Activated T-cell treated with anti-CD3 and anti-CD28 coated beads for 24 hours (primary cell): ENCODE results near the gene CEP41.
A peak's percentile ranks its signal among the peaks of the same experiment; 100 is the strongest.

Experiments used
- DNase-seq: peaks from one replicate; pipeline ENCODE4 v3.0.0-alpha.2; 2020; ENCODE audit warnings: low read depth

CEP41 gene

DNA sequence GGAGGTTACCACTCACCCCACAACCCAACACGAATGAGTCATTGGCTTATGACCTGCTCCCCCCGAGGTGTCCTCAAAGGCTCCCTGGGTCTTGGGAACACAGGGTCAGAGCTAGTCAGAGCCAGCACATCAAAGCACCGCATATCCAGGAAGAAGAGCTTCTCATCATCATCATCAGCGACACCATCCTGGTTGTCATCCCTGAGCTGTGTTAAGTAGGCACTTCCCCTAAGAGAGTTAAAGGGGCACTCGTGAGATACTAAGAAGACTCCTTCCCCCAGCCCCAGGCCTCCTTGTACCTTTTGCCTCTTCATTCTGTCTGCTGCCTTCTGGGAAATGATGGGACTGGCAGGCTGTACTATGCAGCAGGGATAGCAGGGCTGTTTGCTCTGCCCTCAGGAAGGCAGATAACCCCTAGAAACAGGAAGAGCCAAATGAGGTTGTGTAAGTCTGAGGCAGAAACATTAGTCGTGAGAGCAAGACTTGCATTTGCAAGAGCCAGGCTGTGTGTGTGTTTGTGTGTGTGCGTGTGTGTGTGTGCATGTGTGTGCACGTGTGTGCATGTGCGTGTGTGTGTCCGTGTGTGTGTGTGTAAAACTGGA is 71.6 kb downstream of the CEP41 start:
- no peak for DNase-seq

DNA sequence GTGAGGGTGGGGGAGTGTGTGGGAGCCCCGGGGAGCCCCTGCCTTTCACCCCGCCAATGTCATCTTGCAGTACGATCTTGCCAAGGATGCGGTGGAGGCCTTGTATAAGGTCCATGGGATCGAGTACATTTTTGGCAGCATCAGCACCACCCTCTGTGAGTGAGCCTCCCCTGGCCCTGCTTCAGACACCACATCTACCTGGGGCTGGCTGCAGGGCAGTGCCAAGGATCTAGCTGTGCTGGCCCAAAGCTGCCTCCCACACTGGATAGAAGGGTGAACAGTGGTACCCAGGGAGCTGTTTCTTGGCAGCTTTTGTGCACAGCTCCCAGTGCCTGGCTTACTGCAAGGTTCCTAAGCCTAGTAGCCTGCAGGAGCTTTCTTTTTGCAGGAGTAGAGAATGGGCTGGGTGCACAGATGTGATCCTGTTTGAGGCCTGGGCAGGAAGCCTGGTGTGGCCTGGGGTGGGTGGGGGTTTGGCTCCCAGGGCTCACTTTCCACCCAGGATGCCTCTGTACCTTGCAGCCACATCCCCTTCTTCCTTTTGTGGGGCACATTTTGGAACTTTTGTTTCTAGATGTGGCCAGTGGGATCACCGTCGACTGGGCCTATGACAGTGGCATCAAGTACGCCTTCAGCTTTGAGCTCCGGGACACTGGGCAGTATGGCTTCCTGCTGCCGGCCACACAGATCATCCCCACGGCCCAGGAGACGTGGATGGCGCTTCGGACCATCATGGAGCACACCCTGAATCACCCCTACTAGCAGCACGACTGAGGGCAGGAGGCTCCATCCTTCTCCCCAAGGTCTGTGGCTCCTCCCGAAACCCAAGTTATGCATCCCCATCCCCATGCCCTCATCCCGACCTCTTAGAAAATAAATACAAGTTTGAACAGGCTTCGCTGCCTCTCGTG is 72.7 kb downstream of the CEP41 start:
- no peak for DNase-seq

DNA sequence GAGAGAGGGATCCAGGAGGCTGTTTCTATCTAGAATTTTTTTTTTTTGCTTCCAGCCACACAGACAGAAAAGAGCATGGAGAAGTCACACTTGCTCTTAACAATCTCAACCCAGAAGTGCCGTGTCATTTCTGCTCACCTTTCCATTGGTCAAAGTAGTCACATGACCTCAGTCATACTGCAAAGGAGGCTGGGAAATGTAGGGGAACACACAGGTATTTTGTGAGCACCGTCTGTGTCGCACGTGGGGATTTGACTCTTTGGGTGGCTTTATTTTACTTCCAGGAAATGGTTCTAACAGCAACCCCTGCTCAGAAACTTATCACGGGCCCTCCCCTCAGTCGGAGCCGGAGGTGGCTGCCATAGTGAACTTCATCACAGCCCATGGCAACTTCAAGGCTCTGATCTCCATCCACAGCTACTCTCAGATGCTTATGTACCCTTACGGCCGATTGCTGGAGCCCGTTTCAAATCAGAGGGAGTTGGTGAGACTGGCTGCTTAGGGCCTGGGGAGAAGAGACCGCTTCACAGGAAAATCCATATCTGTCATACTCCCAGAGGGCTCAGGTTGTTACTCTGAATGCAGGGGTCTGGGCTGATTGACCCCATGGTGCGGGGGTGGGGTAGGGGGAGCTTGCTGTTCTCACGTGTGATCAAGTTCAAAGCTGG is 73.6 kb downstream of the CEP41 start:
- peak; percentile 11 for DNase-seq

DNA sequence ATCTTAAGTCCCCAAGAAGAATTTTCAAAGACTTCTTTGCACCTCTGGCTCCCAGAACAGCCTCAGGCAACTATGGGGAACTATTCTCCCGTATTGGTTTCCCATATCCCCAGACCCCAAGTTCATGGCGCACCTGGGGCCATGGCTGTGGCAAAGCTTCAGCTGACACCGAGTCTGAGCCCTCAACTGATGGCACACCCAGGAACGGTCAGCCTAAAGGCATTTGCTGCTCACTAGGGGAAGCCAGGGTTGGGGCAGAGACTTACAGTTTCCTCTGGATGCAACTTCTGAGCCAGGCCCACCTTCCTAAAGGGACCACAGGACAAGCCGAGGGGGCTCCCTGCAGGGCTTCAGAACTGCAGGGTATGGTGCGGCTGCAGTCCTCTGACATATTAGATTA is 74.3 kb downstream of the CEP41 start:
- no peak for DNase-seq

DNA sequence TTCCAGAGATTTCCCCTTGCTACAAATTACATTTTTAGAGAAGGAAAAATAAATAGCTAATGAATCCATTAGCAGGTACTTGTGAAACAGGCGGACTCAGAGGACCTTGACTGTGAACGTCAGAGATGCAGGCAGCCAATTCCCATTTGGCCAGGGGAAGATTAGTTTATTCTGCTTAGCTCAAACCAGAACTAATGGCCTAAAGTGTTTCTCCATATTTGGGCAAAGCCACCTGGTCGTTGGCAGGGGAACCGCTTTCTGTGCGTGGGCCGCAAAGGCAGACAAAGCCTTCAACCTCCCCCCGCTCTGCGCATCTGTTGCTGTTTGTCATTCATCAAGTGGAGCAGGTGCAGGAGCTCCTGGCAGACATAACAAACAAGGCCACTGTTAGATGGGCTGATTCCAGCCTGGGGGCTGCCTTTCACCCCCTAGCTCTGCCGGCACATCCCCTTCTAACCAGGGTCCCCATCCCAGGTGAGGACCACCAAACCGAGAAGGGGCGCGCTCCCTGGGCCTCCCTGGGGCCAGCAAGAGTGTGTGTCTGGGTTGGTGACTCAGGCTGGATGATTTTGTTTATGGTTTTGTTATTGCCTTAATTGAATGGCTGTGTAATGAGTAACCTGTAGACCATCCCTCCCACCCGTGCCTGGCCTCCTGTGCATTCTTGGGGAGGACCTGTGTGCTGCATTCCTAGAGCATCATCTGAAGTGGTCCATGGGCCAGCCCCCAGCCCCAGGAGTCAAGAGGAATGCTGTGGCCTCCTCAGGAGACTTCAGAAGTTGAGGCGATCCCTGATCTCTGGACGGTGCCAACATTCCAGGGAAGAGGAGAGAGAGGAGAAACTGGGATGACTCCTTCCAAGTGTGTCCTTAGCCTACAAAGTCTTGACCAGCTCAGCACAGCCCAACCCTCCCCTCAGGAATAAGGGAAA is 75.0 kb downstream of the CEP41 start:
- no peak for DNase-seq

DNA sequence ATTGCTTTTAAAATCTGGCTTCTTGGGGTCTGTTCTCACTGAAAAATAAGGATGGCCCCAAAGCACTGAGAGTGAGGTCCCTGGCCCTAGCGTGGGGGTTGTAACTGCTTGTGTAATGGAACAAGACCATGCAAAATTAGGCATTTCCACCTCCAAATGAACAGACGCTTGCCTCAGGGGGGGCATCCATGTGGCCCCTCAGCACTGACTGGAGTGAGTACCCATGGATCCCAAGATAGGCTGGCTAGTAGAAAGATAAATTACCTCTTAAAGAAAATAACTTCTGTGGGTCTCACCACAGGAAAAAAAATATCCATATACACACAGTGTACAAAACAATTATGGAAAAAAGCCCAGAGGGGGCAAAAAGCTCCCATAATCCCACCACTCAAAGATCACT is 75.7 kb downstream of the CEP41 start:
- no peak for DNase-seq

DNA sequence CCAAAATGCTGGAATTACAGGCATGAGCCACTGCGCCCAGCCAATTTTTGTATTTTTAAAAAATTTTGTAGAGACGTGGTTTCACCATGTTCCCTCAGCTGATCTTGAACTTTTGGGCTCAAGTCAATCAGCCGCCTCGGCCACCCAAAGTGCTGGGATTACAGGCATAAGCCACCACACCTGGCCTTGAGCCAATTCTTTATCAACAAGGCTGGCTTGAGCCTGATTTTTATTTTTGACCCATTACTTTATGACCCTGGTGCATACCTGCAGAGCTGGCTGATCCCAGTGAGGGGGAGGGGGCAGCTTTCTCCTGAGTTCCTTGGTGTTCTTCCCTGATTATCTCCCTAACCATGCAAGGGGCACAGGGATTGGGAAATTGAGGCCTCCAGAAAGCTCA is 76.4 kb downstream of the CEP41 start:
- no peak for DNase-seq

DNA sequence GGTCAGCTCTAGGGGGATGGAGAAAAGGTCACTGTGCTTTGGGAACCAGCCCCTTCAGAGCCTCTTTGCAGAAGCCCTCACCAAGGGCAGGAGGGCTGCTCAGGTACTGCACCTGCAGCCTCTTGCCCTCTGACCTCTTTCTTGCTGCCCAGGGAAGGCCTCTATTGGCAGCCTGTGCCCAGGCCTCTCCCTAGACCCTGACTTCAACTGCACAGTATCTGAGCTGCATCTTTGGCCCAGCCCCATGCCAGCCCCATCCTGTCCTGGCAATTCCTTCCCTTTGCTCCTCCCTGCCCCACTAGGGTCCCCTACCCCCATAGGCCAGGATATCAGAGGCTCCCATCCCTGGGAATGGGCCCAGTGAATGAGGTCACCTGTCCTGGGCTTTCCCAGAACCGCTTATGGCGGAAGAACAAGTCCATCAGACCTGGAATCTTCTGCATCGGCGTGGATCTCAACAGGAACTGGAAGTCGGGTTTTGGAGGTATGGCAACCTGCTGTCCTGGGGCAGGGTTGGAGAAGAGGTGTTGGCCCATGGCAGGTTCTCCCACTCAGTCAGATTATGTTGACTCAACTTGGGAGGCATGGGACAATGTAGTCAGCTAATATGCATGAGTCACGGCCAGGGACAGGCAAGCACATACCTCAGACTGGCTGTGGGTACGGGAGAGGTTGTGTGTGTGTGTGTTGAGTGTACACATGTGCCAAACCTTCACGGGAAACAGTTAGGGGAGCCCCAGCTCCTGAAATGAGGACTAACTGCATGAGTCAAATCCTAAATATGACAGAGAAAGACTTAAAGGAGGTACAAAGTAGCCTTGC is 77.6 kb downstream of the CEP41 start:
- DNase-seq, result peak; percentile 23

DNA sequence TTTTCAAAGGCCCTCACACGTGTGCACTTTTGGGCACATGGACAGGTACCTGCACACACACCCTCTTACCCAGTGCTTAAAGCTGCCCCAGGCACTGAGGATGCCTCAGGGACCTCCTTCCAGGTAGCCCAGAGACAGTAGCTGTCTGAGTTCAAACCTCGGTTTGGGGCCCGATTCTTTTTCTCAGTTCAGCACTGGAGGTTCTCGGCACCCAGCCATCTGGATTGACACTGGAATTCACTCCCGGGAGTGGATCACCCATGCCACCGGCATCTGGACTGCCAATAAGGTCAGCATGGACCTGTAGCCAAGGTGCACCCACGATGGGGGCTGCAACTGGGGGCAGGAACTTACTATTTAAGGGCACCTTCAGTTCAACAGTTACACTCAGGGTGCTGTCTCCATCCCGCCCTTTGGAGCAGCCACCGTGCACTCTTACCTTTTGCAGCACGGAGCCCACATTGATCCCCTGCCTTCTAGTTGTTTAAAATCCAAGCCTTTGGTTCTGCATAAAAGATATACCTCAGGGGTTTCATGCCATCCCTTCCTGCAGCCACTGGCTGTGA is 78.5 kb downstream of the CEP41 start:
- DNase-seq, result no peak

DNA sequence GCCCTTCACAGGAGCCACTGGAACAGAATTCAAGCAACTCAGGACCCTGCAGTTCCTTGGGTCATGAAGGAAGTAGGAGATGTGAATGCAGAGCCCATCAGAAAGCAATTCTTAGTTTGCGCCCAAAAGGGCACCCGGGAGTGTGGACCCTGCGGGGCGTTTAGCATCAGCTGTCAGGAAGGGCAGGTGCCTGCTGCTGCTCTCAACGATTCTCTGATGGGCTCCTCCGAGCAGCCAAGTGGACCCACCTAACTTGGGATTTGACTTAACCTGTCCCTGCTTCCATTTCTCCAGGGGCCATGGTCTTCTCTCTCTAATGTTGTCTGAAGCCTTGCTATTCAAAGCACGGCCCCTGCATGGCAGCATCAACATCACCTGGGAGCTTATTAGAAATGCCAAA is 79.1 kb downstream of the CEP41 start:
- no peak for DNase-seq

DNA sequence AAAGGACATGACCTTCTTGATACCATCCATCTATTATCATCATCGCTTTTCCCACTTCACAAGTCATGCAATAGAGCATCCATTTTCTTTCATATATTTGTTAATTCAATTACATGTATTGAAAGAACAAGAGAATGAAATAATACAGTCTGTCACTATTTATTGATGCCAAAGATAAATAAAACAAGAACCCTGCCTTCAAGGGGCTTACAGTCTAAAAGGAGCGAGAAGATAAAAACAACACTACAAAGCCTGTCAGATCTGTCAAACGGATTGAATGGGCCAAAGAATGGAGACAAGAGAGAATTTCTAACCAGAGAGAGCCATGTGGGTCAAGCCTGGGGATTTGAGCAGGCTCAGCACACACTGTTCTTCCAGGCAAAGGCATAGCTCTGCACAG is 80.3 kb downstream of the CEP41 start:
- no peak for DNase-seq

DNA sequence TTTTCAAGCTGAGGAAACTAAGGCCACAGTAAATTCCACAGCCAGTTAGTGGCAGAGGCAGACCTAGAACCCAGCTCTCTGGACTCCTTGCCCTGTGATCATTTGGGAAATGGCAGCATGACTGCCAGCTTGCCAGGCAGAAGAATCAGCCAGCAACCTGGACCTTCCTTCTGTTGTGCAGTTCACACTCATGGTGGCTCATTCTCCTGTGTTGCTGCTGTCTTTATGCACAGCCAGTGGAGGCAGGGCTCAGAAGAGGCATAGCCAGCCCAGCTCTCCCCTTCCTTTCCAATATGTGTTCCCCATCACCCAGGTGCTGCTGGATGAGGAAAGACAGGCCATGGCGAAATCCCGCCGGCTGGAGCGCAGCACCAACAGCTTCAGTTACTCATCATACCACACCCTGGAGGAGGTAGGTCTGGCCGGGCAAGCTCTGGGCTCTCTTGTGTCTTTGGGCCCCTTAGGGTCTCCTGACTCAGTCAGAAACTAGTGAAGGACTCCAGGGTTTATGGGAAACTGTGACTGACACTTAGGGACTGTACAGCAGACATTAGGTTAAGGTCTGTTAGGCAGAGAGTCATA is 81.4 kb downstream of the CEP41 start:
- no peak for DNase-seq

DNA sequence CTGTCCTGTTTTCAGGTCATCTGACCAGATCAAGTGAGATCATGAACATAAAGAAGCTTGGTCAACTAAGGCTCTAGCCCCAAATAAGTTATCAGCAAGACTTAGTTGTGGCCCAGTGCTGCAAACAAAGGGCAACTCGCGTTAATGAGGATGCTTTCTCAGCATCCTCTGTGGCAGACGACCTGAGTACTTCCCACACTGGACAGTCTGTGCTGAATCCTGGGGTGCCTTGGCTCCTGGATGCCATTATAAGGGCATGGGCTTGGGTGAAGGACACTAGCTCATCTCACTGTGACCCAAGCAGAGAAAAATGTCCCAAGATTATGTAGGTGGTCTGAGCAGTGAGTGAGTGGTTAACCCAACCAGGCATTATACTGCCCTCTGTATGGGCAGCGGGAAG is 82.3 kb downstream of the CEP41 start:
- no peak for DNase-seq

DNA sequence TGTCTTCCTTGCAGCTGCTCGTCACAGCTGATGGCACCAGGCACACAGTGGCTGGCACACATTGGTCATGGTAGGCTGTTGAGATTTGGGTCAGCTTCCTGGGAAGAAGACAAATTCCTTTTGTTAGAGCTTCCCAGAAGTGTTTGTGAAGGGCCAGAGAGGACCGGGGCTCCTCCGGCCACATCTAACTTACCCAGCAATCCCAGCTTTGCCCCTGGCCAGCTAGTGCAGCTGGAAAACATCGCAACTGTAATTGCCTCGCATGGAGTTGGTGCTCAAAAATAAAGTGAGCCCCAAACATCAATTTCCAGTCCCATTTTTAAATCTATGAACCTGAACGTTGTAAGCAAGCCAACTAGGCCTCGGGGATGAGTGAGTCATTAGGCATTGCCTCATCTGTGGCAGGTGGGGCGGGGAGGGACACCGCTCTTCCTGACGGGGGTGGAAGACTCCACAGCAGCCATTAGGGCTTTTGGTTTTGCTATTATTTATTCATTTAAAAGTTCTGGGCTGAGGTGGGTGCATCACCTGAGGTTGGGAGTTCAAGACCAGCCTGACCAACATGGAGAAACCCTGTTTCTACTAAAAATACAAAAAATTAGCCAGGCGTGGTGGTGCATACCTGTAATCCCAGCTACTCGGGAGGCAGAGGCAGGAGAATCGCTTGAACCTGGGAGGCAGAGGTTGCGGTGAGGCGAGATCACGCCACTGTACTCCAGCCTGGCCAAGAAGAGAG is 83.8 kb downstream of the CEP41 start:
- DNase-seq, result no peak

DNA sequence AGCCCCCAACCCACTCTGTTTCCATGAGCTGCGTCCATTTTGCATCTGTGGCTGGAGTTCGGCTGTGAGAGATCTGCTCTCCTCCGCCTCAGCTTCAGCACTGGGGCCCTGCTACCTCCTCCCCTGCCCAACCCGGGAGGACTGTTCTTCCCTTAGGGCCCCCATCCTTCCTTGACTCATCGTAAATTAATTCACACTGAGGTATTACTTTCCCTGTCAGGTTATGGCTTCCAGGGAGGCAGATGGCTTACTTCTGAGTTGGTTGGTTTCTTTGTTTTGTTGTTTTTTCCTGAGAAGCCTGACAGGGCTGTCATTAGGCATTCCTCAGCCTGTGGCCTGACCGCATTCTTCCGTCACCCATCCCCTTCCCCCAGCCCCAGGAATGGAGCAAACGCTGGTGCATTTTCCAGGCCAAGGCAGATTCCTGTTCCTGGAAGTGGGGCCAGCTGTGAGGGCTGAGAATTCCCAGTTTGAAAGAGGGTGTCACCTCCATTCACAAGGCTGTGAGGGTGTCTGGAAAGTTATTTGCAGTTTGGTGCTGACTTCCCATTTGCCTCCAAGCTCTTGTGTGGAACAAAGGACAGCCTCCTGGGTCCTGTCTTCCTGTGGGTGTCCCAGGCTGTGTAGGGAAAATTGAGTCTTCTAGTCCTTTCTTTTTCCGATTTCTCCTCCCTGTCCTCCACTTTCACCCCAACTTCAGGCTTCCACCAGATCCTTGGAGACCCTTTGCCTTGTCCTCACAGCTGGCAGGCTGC is 84.5 kb downstream of the CEP41 start:
- no peak for DNase-seq

DNA sequence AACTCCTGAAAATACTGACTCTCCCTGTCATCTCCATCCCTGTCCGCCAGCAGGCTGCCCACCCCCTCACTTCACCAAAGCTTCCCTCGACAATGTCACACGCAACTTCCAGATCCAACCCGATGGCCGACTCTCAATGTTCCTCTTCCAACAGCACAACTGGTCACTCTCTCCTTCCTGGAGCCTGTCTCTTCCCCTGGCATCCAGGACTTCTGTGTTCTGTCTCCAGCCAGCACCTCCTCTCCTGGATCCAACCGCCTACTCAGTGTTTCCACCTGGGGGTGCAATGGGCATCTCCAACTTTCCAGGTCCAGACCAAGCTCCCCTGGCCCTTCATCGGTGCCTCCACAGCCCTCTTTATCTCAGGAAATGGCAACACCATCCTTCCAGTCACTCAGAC is 87.6 kb downstream of the CEP41 start:
- no peak for DNase-seq

DNA sequence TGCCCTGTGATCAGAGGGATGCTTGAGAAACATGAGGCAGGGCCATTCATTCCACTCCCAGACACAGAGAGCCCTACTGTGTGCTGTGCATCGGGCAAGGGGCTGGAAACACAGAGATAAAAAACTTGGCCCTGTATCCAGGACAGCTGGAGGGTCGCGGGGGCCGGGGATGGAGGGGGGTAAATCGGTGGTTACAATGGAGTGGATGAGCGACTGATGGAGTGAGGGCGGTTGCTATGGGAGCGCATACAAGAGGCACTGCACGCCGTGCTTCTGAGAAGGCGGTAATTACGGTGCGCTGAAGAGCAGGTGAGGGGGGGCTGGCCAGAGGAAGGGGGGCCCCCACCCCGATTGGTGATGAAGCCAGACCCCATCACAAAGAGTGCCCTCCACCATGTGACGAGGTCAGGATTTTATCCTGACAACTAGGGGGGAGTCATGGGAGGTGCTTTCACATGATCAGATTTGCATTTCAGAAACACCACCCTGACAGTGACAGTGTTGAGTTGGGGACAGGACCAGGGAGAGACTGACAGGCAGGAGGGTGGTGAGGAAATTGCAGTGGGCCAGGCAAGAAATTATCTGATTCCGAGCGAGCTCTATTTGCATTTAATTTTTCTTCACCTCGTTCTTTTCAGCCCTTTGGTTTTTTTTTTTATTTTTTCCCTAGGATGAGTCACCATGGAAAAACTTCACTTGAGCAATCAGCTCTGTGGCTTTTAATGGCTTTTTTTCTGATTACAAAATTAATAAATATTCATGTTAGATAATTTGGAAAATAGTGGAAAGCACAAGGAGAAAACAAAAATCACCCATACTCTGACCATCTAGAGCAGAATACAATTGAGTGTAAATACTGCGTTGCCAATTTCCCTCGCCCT is 88.4 kb downstream of the CEP41 start:
- DNase-seq, result no peak

DNA sequence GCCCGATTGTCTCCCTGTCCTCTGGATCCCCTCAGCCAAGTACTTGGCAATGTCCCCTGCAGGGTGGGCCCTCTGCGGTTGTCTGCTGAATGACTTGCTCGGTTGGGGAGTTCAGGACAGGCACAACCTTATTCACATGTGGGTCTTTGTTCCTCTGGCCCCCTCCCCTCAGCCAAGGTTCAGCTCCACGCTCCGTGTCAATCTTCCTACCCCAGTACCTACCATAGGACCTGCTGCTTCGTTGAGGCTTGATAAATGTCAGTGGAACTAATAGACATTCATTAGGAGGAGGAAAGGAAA is 89.1 kb downstream of the CEP41 start:
- DNase-seq, result no peak
